Measurements from ENCODE around the gene INTU. TPM values are rescaled to one million over a fixed set of nuclear protein-coding genes. Genes with fewer than 3 reads are reported as not detected.

The INTU gene
- total RNA-seq, 1 experiment from 2014 or later: 4.4 TPM

- H3K4me3 ChIP-seq: no peak overlapping the region
- H3K4me1 ChIP-seq (replicated peaks): no peaks in the 10 kb centered on the region
- H3K9me3 ChIP-seq (replicated peaks): no peaks in the 10 kb centered on the region
- H3K27ac ChIP-seq: no peak overlapping the region
- no peak for DNase-seq (ENCODE audit: low read depth in 1 of 2, low spot score in 2 of 2)
- peaks cover 5% of the 10 kb centered on the region; the same call in 1 of the 2 replicates for H3K27me3 ChIP-seq (replicated peaks)
- H3K36me3 ChIP-seq: no peaks in the 10 kb centered on the region
Observed at GRCh38 chr4:127734976-127735375, 102.2 kb downstream of the INTU start.

GRCh38 chr4:127737295-127737694 lies 104.5 kb downstream of the INTU start:
- H3K4me1 ChIP-seq (replicated peaks): no peaks in the 10 kb centered on the region
- H3K27ac ChIP-seq: no peak overlapping the region
- H3K36me3 ChIP-seq: no peaks in the 10 kb centered on the region
- H3K9me3 ChIP-seq (replicated peaks): no peaks in the 10 kb centered on the region
- no peak for DNase-seq (ENCODE audit: low read depth in 1 of 2, low spot score in 2 of 2)
- H3K27me3 ChIP-seq (replicated peaks): peaks cover 5% of the 10 kb centered on the region; the same call in 1 of the 2 replicates
- H3K4me3 ChIP-seq: no peak overlapping the region

- no peaks in the 10 kb centered on the region for H3K9me3 ChIP-seq (replicated peaks)
- no peak overlapping the region for H3K27ac ChIP-seq
- H3K27me3 ChIP-seq (replicated peaks): peaks cover 5% of the 10 kb centered on the region; the same call in 1 of the 2 replicates
- no peaks in the 10 kb centered on the region for H3K36me3 ChIP-seq
- H3K4me1 ChIP-seq (replicated peaks): no peaks in the 10 kb centered on the region
- DNase-seq (ENCODE audit: low read depth in 1 of 2, low spot score in 2 of 2): no peak
- H3K4me3 ChIP-seq: no peak overlapping the region
Observed at GRCh38 chr4:127741247-127741646, 108.5 kb downstream of the INTU start.

- DNase-seq (ENCODE audit: low read depth in 1 of 2, low spot score in 2 of 2): no peak
- Histone ChIP-seq H3K27ac (no peak overlapping the region), H3K4me1 (replicated peaks) (no peaks in the 10 kb centered on the region)
Observed at GRCh38 chr4:127747883-127748282, 115.1 kb downstream of the INTU start.

GRCh38 chr4:127748957-127749356 lies 116.2 kb downstream of the INTU start:
- no peak overlapping the region for H3K4me3 ChIP-seq
- no peaks in the 10 kb centered on the region; the same call in 1 of the 2 replicates for H3K27me3 ChIP-seq (replicated peaks)
- no peak for DNase-seq (ENCODE audit: low read depth in 1 of 2, low spot score in 2 of 2)
- no peak overlapping the region for H3K27ac ChIP-seq
- H3K9me3 ChIP-seq (replicated peaks): peaks cover 6% of the 10 kb centered on the region; the same call in 1 of the 2 replicates
- H3K36me3 ChIP-seq: no peaks in the 10 kb centered on the region
- H3K4me1 ChIP-seq (replicated peaks): no peaks in the 10 kb centered on the region

More at GRCh38 chr4:127747883-127748282, 115.1 kb downstream of the INTU start:
- H3K4me3 ChIP-seq: no peak overlapping the region
- H3K36me3 ChIP-seq: no peaks in the 10 kb centered on the region
- no peaks in the 10 kb centered on the region; the same call in 1 of the 2 replicates for H3K27me3 ChIP-seq (replicated peaks)
- peaks cover 6% of the 10 kb centered on the region; the same call in 1 of the 2 replicates for H3K9me3 ChIP-seq (replicated peaks)

GRCh38 chr4:127756906-127757305 lies 124.1 kb downstream of the INTU start:
- no peak for DNase-seq (ENCODE audit: low read depth in 1 of 2, low spot score in 2 of 2)
- Histone ChIP-seq H3K4me3 (no peak overlapping the region), H3K36me3 (no peaks in the 10 kb centered on the region), H3K4me1 (replicated peaks) (no peaks in the 10 kb centered on the region), H3K9me3 (replicated peaks) (no peaks in the 10 kb centered on the region), H3K27ac (no peak overlapping the region), H3K27me3 (replicated peaks) (no peaks in the 10 kb centered on the region)

- H3K4me3 ChIP-seq: no peak overlapping the region
- no peak overlapping the region for H3K27ac ChIP-seq
- no peaks in the 10 kb centered on the region for H3K36me3 ChIP-seq
- H3K27me3 ChIP-seq (replicated peaks): no peaks in the 10 kb centered on the region
- H3K4me1 ChIP-seq (replicated peaks): no peaks in the 10 kb centered on the region
- H3K9me3 ChIP-seq (replicated peaks): no peaks in the 10 kb centered on the region
- no peak for DNase-seq (ENCODE audit: low read depth in 1 of 2, low spot score in 2 of 2)
Observed at GRCh38 chr4:127759228-127759820, 126.6 kb downstream of the INTU start.

DNA sequence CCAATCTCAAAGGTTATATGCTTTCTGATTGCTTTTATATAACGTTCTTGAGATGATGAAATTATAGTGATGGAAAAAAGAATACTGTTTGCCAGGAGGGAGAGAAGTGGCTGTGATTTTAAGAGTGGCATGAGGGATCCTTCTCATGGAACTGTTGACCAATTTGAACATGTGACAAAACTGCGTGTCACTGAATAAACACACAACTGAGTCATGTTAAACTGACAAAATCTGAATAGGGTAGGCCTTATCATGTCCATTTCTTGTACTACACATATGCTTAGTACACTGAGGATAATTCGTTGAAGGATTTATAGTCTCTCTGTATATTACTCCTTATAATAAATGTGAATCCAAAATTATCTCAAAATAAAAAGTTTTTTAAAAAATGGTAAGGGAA lies 127.1 kb downstream of the INTU start:
- no peaks in the 10 kb centered on the region for H3K9me3 ChIP-seq (replicated peaks)
- no peak for DNase-seq (ENCODE audit: low read depth in 1 of 2, low spot score in 2 of 2)

GRCh38 chr4:127771535-127772275 lies 138.9 kb downstream of the INTU start:
- Histone ChIP-seq H3K4me1 (replicated peaks) (no peaks in the 10 kb centered on the region), H3K27ac (no peak overlapping the region), H3K9me3 (replicated peaks) (no peaks in the 10 kb centered on the region), H3K4me3 (no peak overlapping the region), H3K27me3 (replicated peaks) (0 out of 2 replicates have a peak, but pooled peaks cover 5% of the 10 kb centered on the region), H3K36me3 (no peaks in the 10 kb centered on the region)
- no peak for DNase-seq (ENCODE audit: low read depth in 1 of 2, low spot score in 2 of 2)

More for the DNA sequence above, 127.1 kb downstream of the INTU start:
- Histone ChIP-seq H3K4me1 (replicated peaks) (no peaks in the 10 kb centered on the region), H3K4me3 (no peak overlapping the region), H3K27ac (no peak overlapping the region), H3K36me3 (no peaks in the 10 kb centered on the region), H3K27me3 (replicated peaks) (no peaks in the 10 kb centered on the region)

GRCh38 chr4:127772769-127773671 lies 140.3 kb downstream of the INTU start:
- 0 out of 2 replicates have a peak, but pooled peaks cover 5% of the 10 kb centered on the region for H3K27me3 ChIP-seq (replicated peaks)
- DNase-seq (ENCODE audit: low read depth in 1 of 2, low spot score in 2 of 2): no peak
- no peak overlapping the region for H3K27ac ChIP-seq
- no peak overlapping the region for H3K4me3 ChIP-seq
- no peaks in the 10 kb centered on the region for H3K9me3 ChIP-seq (replicated peaks)
- H3K36me3 ChIP-seq: no peaks in the 10 kb centered on the region
- no peaks in the 10 kb centered on the region for H3K4me1 ChIP-seq (replicated peaks)

DNA sequence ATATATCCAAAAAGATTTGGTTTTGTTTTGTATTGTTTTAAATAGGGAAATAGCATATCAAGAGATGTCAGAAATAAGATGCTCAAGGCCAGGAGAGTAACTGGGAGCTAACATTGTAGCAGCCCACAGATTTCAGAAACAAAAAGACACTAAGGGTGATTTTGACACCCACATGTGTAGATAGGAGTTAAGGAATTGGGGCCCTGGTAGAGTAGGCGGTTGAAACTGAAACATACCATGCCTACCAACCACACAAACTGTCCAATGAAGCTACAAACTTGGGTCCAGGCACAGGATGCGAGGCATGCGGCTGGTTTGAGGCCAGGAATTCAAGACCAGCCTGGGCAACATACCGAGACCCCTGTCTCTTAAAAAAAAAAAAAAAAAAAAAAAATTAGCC lies 143.1 kb downstream of the INTU start:
- no peaks in the 10 kb centered on the region for H3K4me1 ChIP-seq (replicated peaks)
- no peaks in the 10 kb centered on the region for H3K36me3 ChIP-seq
- no peak overlapping the region for H3K27ac ChIP-seq
- no peak overlapping the region for H3K4me3 ChIP-seq
- no peak for DNase-seq (ENCODE audit: low read depth in 1 of 2, low spot score in 2 of 2)
- no peaks in the 10 kb centered on the region for H3K27me3 ChIP-seq (replicated peaks)
- H3K9me3 ChIP-seq (replicated peaks): no peaks in the 10 kb centered on the region

All from SJSA1 (cell line).